Stimulated activated naive B cell treated with anti-CD40 and anti-IgM and Interleukin-4, amounts not matched to agents 10 μg/mL and 1 μg/mL and 100 μg/mL, for 72 hours (primary cell): ENCODE results near the gene C1QTNF7.

Source experiments
- ATAC-seq, 2 donors: fragments of 150-1000 bp; cut with Tn5 transposase; replicated peaks; 2 replicates each; pipeline ENCODE4 v1.10.0; 2021; ENCODE audit warnings: moderate library complexity in 1 of 2
- DNase-seq: peaks from one replicate; pipeline ENCODE4 v3.0.0; 2021
- H3K27ac Mint-ChIP-seq: one replicate; pipeline ENCODE4 v1.8.0; 2022; ENCODE audit warnings: mild to moderate bottlenecking, mixed read lengths
- H3K27me3 Mint-ChIP-seq, 2 donors: one replicate each; pipeline ENCODE4 v1.8.0; 2022; ENCODE audit warnings: mixed read lengths in 2 of 2
- H3K36me3 Mint-ChIP-seq, 2 donors: one replicate each; pipeline ENCODE4 v1.8.0; 2022; ENCODE audit warnings: mixed read lengths in 2 of 2, mild to moderate bottlenecking in 1 of 2
- H3K4me1 Mint-ChIP-seq, 2 donors: one replicate each; pipeline ENCODE4 v1.8.0; 2022; ENCODE audit warnings: mixed read lengths in 2 of 2, mild to moderate bottlenecking in 1 of 2
- H3K4me3 Mint-ChIP-seq, 2 donors: one replicate each; pipeline ENCODE4 v1.8.0; 2022; ENCODE audit warnings: mild to moderate bottlenecking in 2 of 2, mixed read lengths in 2 of 2, moderate library complexity in 1 of 2
- H3K9me3 Mint-ChIP-seq, 2 donors: one replicate each; pipeline ENCODE4 v1.8.0; 2022; ENCODE audit warnings: mixed read lengths in 2 of 2, mild to moderate bottlenecking in 1 of 2

Gene C1QTNF7

DNA sequence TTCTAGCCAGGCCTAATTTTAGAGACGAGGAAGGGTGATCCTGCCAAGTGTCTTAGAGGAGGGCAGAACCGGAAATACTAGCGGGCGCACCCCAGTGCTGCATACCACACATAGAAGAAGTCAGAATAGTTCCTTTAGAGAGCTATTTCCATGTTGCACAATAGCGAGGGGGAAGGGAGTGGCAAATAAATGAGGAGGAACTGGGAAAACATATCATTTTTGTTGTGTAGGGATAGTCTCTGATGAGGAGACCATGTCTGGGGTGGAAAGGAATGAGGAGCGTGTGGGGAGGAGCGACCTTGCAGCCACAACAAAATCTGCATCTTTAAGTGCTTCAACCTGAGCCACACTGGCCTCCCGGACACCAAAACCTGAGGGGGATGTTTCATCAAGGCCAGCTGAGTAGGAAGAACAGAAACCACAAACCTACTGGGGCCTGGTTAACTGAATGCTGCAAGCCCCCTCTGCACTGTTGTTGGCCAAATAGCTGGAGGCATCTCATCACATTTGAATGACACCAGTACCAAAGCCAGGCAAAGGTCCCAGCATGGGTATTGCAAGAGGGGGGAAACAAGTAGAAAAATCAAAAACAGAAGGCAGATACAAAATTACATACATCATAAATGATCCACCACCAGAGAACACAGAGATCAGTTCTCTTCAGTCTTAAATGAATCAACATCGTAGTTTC lies 26.7 kb upstream of the C1QTNF7 start:
- Mint-ChIP-seq H3K27me3 (no peaks in the 10 kb centered on the region), H3K4me3 (peak overlapping the region; percentile 74 to 75), H3K9me3 (no peaks in the 10 kb centered on the region), H3K4me1 (peaks cover 24 to 71% of the 10 kb centered on the region in 2 donors), H3K27ac (peak overlapping the region; percentile 7), H3K36me3 (no peaks in the 10 kb centered on the region)
- DNase-seq (no peak), ATAC-seq (peak; percentile 84 to 87)

GRCh38 chr4:15402146-15402545 lies 25.7 kb upstream of the C1QTNF7 start:
- Mint-ChIP-seq H3K4me1 (peaks cover 25 to 67% of the 10 kb centered on the region in 2 donors), H3K27me3 (no peaks in the 10 kb centered on the region), H3K9me3 (no peaks in the 10 kb centered on the region), H3K36me3 (no peaks in the 10 kb centered on the region), H3K4me3 (peak overlapping the region in 1 of 2 donors; percentile 75), H3K27ac (no peak overlapping the region)
- DNase-seq (no peak), ATAC-seq (no peak)

GRCh38 chr4:15402974-15403373 lies 24.9 kb upstream of the C1QTNF7 start:
- H3K9me3 Mint-ChIP-seq, result no peaks in the 10 kb centered on the region
- H3K4me3 Mint-ChIP-seq, result no peak overlapping the region
- no peak overlapping the region for H3K27ac Mint-ChIP-seq
- no peak for DNase-seq
- H3K36me3 Mint-ChIP-seq, result no peaks in the 10 kb centered on the region
- H3K27me3 Mint-ChIP-seq, result no peaks in the 10 kb centered on the region
- peaks cover 25 to 71% of the 10 kb centered on the region in 2 donors for H3K4me1 Mint-ChIP-seq
- ATAC-seq, result no peak

GRCh38 chr4:15405018-15405417 lies 22.8 kb upstream of the C1QTNF7 start:
- Mint-ChIP-seq H3K27ac (no peak overlapping the region), H3K27me3 (no peaks in the 10 kb centered on the region), H3K4me3 (no peak overlapping the region), H3K4me1 (peaks cover 21 to 71% of the 10 kb centered on the region in 2 donors), H3K9me3 (no peaks in the 10 kb centered on the region), H3K36me3 (no peaks in the 10 kb centered on the region)
- ATAC-seq (no peak), DNase-seq (no peak)

DNA sequence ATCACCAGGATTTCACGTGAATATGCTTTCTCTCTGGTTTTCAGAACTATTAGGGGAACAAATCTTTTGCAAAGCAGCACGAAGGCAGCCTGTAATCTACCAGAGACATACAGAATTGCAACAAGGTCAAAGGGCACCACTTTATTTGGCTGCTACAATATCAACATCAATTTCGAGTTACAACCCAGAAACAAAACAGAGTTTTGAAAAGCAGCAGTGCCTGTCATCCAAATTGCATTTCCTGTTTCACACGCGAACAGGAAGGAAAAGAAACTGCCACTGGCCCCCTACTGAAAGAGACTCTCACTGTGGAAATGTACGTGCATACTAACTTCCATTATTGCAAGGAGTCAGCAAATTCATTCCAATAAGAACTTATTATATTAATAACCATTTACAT lies 17.1 kb upstream of the C1QTNF7 start:
- peak; percentile 62 to 72 for ATAC-seq
- no peaks in the 10 kb centered on the region for H3K36me3 Mint-ChIP-seq
- H3K4me3 Mint-ChIP-seq, result peak overlapping the region; percentile 44 to 69
- no peaks in the 10 kb centered on the region for H3K27me3 Mint-ChIP-seq
- no peaks in the 10 kb centered on the region for H3K9me3 Mint-ChIP-seq
- peak overlapping the region; percentile 59 for H3K27ac Mint-ChIP-seq
- peaks cover 35 to 69% of the 10 kb centered on the region in 2 donors for H3K4me1 Mint-ChIP-seq
- DNase-seq, result no peak

- peaks cover 41 to 72% of the 10 kb centered on the region in 2 donors for H3K4me1 Mint-ChIP-seq
- DNase-seq (no peak), ATAC-seq (no peak)
- H3K27me3 Mint-ChIP-seq, result no peaks in the 10 kb centered on the region
- no peaks in the 10 kb centered on the region for H3K36me3 Mint-ChIP-seq
- H3K9me3 Mint-ChIP-seq, result no peaks in the 10 kb centered on the region
- H3K4me3 Mint-ChIP-seq, result peak overlapping the region in 1 of 2 donors; percentile 18
- H3K27ac Mint-ChIP-seq, result no peak overlapping the region
Measured at GRCh38 chr4:15412461-15412860, 15.4 kb upstream of the C1QTNF7 start.

GRCh38 chr4:15413010-15413622 lies 14.7 kb upstream of the C1QTNF7 start:
- H3K4me3 Mint-ChIP-seq, result peak overlapping the region in 1 of 2 donors; percentile 56
- peak overlapping the region; percentile 63 for H3K27ac Mint-ChIP-seq
- ATAC-seq (no peak), DNase-seq (no peak)
- no peaks in the 10 kb centered on the region for H3K36me3 Mint-ChIP-seq
- H3K27me3 Mint-ChIP-seq, result no peaks in the 10 kb centered on the region
- H3K4me1 Mint-ChIP-seq, result peaks cover 43 to 76% of the 10 kb centered on the region in 2 donors
- no peaks in the 10 kb centered on the region for H3K9me3 Mint-ChIP-seq

DNA sequence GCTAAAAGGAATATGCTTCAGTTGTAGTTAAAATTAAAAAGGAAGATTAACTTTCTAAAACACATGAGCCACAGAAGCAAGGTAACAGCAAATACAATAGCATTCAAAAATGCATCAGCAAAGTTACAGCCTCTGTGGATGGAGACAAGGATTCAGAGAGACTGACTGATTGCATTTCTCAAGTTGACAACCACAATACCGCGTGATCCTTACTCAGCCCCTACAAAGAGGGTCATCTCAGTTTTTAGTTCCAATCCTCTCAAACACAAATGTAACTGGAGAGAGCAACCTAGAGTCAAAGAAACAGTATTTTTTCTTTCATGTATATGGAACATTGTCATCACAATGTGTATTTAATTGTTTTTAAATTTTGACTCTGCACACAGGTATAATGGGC lies 14.2 kb upstream of the C1QTNF7 start:
- DNase-seq (no peak), ATAC-seq (no peak)
- Mint-ChIP-seq H3K9me3 (no peaks in the 10 kb centered on the region), H3K36me3 (no peaks in the 10 kb centered on the region), H3K4me3 (peak overlapping the region in 1 of 2 donors; percentile 56), H3K27ac (peak overlapping the region; percentile 63), H3K27me3 (no peaks in the 10 kb centered on the region), H3K4me1 (peaks cover 45 to 79% of the 10 kb centered on the region in 2 donors)

GRCh38 chr4:15414551-15415091 lies 13.2 kb upstream of the C1QTNF7 start:
- DNase-seq (no peak), ATAC-seq (peak in 1 of 2 donors; percentile 8)
- Mint-ChIP-seq H3K27me3 (no peaks in the 10 kb centered on the region), H3K27ac (peak overlapping the region; percentile 10), H3K4me1 (peaks cover 45 to 70% of the 10 kb centered on the region in 2 donors), H3K36me3 (no peaks in the 10 kb centered on the region), H3K4me3 (peak overlapping the region in 1 of 2 donors; percentile 58), H3K9me3 (no peaks in the 10 kb centered on the region)

- Mint-ChIP-seq H3K4me1 (peaks cover 41 to 60% of the 10 kb centered on the region in 2 donors), H3K27me3 (no peaks in the 10 kb centered on the region), H3K4me3 (peak overlapping the region; percentile 44 to 71), H3K27ac (peak overlapping the region; percentile 28), H3K36me3 (no peaks in the 10 kb centered on the region), H3K9me3 (no peaks in the 10 kb centered on the region)
- DNase-seq (no peak), ATAC-seq (peak; percentile 51 to 75)
Measured at GRCh38 chr4:15416357-15417232, 11.2 kb upstream of the C1QTNF7 start.

GRCh38 chr4:15417233-15417660 lies 10.6 kb upstream of the C1QTNF7 start:
- ATAC-seq (no peak), DNase-seq (no peak)
- H3K36me3 Mint-ChIP-seq, result no peaks in the 10 kb centered on the region
- no peak overlapping the region for H3K4me3 Mint-ChIP-seq
- no peaks in the 10 kb centered on the region for H3K27me3 Mint-ChIP-seq
- no peak overlapping the region for H3K27ac Mint-ChIP-seq
- H3K4me1 Mint-ChIP-seq, result peaks cover 37 to 55% of the 10 kb centered on the region in 2 donors
- H3K9me3 Mint-ChIP-seq, result no peaks in the 10 kb centered on the region

DNA sequence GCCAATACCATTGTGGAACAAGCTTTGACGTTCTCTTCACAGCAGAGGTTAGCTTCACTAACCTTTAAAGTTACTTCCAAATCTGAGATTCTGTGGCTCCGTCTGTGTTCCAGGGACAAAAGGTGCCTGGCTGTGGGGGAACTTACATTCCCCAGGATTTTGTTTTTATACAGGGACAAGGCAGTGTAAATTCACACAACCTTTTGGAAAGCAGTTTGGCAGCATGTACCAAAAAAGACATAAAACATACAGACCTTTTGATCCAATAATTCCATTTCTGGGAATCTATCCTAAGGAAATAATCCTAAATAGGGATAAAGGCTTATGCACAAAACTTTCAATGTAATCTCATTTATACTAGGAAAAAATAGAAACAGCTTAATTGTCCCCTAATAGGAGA lies 8.9 kb upstream of the C1QTNF7 start:
- ATAC-seq (no peak), DNase-seq (no peak)
- Mint-ChIP-seq H3K9me3 (no peaks in the 10 kb centered on the region), H3K27ac (no peak overlapping the region), H3K4me1 (peaks cover 23 to 45% of the 10 kb centered on the region in 2 donors), H3K36me3 (no peaks in the 10 kb centered on the region), H3K27me3 (no peaks in the 10 kb centered on the region), H3K4me3 (no peak overlapping the region)

DNA sequence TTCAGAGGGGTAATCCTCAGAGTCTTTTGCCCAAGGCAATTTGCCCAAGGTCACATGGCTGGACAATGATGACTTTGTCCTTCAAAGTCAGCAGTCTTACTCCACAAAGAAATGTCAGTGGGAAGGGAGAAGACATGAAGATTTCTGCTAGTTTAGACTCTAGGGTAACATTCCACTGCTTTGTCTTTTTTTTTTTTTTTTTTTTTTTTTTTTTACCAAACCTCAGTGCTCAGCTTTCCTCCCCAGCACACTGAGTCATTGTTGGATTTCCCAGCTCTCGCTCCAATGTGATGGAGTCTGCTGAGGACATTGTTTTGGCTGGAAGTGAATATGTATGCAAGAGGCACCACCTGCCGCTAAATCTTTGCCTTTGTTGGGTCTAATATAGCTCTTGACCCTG lies 7.2 kb upstream of the C1QTNF7 start:
- DNase-seq, result no peak
- Mint-ChIP-seq H3K36me3 (no peaks in the 10 kb centered on the region), H3K9me3 (no peaks in the 10 kb centered on the region), H3K4me3 (no peak overlapping the region), H3K4me1 (peaks cover 21 to 39% of the 10 kb centered on the region in 2 donors), H3K27ac (no peak overlapping the region), H3K27me3 (no peaks in the 10 kb centered on the region)
- ATAC-seq, result no peak

GRCh38 chr4:15423285-15423711 lies 4.5 kb upstream of the C1QTNF7 start:
- Mint-ChIP-seq H3K27me3 (no peaks in the 10 kb centered on the region), H3K9me3 (no peaks in the 10 kb centered on the region), H3K36me3 (no peaks in the 10 kb centered on the region), H3K4me3 (no peak overlapping the region), H3K27ac (no peak overlapping the region), H3K4me1 (peaks cover 8 to 19% of the 10 kb centered on the region in 2 donors)
- DNase-seq, result no peak
- peak in 1 of 2 donors; percentile 25 for ATAC-seq
